GM21447 (cell line): Measurements from ENCODE around the gene CEP95.
"Not testable (repeated sequence)": the region's sequence is repeated elsewhere in the genome, so short reads cannot be mapped to it uniquely, and the experiment has no call there.

Experiments used
- ATAC-seq: cut with Tn5 transposase; IDR thresholded peaks from one replicate; pipeline ENCODE4 v1.9.1; 2021; ENCODE audit not compliant: unreplicated experiment

The CEP95 gene

DNA sequence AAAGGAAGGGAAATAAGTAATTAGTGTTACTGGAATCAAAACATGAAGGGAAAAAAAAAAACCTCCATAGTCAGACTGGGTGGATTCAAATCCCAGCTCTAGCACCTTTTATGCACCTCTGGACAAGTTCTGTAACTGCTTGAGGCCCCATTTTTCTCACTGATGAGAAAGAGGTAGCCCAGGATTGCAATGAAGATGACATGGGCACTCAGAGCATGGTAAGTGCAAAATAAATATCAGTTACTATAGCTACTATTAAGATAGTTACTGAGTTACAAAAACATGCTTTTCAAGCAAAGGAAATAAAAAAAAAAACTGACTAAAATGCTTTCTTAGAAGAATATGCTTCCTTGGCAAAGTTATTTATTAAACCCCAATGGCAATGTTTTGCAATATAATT lies 58.8 kb downstream of the CEP95 start:
- ATAC-seq, result no peak

DNA sequence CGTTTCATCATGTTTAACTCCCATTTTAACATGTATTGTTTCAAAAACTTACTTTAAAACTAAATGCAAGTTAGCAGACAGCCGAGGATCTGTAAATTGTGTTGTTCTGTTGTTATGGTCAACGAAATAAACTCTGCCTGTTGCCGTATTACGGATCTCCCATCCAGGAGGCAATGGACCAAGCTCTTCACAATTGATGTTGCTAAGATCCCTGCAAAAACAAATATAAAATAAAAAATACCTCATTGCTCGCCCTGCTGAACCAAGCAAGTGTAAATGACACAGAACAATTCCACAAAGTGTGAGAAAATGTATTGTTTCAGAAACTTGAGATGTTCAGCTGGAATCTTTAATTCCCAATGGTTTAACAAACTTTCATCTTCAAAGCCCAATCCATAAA lies 65.0 kb downstream of the CEP95 start:
- no peak for ATAC-seq

DNA sequence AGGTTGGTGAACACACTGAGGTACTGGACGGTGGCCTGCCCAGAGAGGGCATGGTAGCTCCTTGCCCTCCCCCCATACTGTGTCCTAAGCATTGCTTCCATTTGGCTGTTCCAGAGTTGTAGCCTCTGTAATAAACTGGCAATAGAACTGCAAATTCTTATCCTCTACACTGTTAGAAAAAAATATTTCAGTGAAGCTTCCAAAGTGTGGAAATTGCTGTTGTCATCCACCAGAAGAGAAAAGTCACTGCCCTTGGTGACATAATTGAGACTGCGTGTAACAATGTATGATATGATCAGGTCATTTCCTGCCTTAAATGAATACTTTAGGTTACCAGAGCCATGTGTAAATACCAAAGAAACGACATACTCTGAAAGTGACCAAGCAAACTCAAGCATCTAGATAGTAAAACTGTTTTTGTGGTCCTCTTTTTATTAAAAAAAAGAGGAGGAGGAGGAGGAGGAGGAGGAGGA lies 65.9 kb downstream of the CEP95 start:
- ATAC-seq, result no peak

DNA sequence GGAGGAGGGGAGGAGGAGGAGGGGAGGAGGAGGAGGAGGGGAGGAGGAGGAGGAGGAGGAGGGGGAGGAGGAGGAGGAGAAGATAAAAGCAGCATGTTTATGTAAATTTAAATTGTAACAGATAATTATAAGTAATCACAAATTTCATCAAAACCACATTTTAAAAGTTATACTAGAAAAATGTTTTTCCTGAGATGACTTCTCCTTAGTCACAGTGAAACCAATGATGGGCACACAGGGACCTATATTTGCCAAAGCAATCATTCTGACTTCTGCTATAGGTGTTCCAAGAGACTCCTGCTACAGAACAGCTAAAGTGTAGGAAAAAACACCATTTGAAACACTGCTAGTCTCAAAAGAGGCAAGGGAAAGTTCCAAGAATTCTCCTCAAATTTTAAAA lies 66.4 kb downstream of the CEP95 start:
- ATAC-seq, result no peak

DNA sequence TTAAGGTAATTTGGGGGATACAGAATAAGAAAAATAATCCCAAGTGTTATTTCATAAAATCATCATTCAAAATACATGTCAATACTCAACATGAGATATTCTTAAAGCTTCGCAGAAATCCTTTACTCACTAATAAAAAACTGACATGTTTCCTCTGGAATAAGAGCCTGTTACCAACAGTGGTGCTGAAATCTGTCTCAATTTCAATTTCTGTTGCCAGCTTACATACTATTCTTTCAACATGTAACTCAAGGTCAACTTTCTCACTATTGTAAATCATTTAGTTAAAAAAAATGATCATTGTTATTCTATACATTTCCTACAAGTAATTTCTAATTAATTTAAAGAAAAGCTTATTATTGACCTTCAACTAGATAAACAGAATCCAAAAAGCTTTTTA lies 67.9 kb downstream of the CEP95 start:
- ATAC-seq, result no peak

DNA sequence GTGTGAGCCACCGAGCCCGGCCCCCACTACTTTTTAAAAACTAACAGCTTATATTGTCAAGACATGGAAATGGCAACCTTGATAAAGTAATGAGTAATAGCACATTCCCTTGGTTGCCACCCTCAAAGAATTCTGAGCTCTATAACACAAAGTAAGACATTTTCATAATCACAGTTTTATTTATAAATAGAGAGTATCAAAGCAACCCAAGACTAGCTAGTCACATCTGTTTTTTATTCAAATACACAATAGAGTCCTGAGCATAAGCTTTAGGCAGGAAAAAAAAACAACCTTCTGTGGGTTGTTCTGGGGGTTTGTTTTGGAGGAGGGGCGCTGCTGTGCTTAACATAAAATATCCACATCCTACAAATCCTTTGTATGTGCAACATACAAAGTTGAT lies 68.7 kb downstream of the CEP95 start:
- no peak for ATAC-seq

DNA sequence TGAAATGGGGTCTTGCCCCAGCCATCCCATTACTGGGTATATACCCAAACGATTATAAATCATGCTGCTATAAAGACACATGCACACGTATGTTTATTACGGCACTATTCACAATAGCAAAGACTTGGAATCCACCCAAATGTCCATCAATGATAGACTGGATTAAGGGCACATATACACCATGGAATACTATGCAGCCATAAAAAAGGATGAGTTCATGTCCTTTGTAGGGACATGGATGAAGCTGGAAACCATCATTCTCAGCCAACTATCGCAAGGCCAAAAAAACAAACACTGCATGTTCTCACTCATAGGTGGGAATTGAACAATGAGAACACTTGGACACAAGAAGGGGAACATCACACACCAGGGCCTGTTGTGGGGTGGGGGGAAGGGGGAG lies 70.2 kb downstream of the CEP95 start:
- ATAC-seq, result not testable (repeated sequence)

DNA sequence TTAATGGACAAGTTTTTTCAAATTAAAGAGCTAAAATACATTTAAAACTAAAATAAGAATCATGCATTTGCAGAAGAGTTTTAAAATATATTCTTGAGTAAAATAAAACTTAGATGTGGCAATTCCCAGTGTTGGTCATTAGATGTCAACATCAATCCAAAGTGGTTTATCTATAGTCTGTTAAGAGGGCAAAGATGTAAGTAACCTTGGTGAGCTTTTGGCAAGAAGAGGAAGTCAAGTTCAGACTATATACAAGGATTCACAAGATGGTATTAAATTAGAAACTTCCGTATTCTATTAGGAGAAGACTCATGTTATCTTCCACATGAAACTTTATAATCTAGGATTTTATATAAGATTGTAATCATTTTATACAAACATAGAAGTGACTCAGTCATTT lies 73.1 kb downstream of the CEP95 start:
- ATAC-seq, result no peak

DNA sequence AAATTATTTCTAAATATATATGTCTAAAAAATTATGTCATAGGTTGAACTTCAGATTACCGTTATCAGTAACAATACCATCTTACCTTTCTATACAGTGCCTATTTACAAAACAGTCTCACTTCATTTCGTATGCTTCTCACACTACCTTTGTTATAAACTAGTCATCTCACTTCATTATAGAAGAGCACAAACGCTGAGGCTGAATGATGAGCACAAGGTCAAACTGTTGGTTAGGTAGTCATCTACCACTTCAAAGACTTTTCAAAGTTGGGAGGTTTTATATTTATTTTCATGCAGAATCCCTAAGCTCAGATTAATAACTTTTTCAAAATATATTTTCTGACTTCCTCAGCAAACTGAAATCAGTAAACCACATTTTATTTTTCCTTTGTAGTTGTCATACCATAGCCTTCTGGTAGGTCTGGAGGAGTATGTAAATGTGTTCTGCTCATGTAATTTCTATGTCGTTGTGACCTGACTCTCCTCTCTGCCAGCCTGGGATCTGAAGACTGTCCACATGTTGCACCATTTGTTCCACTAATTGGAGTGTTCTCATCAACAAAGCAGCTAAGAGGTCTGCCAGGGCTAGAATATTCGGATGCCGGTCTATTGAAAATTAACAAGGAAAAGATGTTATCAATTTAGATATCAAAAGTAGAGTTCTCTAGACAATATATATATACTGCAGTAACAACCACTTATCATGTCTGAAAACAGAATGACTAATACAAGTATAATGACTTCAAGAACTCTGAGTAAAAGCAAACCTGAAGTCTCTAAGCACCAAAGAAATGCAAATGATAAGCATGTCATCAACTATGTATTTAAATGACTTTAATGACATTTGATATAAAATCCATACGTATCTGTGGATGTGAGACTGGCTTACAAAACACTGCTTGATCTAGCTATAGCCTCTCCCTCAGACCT lies 73.9 kb downstream of the CEP95 start:
- no peak for ATAC-seq

DNA sequence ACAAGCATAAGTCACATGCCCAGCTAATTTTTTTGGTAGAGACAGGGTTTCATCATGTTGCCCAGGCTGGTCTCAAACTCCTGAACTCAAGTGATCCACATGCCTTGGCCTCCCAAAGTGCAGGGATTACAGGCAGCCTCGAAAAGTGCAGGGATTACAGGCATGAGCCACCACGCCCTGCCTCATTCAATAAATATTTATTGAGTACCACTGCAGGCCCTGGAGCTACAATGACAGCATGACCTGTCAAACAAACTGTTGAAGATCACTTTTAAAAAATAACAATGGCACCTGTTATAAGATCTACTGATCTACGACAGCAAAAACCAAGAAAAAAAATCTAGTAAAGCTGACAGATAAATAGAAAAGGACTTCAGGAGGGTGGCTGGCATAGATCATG lies 76.3 kb downstream of the CEP95 start:
- ATAC-seq, result no peak

DNA sequence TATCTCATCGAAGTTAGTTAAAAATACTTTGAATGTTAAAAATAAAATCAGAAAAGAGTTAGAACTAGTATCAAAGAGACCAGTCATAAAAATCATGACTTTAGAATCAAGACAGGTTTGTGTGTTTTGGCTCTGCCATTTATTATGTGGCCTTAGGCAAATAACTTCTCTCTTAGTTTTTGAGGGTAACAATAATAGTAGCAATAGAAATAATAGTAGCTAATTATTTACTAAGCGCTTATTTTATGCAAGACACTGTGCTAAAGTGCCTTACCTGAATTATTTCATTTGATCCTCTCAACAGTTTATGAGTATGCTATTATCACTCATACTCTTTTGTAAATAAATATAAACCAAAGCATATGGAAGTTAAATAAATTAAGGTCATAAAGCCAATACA lies 78.4 kb downstream of the CEP95 start:
- ATAC-seq, result no peak
